ENCODE measurements around the gene LDLRAD4.

LDLRAD4 gene

DNA sequence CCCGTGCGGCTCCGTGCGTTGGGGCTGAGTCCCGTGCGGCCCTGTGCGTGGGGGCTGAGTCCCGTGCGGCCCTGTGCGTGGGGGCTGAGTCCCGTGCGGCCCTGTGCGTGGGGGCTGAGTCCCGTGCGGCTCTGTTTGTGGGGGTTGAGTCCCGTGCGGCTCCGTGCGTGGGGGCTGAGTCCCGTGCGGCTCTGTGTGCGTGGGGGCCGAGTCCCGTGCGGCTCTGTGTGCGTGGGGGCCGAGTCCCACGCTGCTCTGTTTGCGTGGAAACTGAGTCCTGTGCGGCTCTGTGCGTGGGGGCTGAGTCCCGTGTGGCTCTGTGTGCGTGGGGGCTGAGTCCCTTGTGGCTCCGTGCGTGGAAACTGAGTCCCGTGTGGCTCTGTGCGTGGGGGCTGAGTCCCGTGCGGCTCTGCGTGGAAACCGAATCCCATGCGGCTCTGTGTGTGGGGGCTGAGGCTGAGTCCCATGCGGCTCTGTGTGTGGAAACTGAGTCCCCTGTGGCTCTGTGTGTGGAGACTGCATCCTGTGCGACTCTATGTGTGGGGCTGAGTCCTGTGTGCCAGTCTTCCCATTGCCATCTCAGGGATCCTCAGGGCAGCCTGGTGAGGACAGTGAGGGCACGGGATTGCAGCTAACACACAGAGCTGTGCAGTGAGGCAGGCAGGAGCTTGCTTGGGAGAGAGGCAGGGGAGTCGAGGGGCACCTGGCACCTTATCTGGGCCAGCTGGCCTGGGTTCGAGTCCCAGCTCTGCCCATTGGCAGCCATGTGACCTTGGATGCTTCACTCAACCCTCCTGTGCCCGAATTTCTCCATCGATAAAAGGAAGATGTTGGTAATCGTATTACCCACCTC is 44.5 kb downstream of the LDLRAD4 start:
- no peak overlapping the region for H3K4me3 ChIP-seq (replicated peaks; ENCODE audit: insufficient read depth, low read length)
- DNase-seq (ENCODE audit: low read depth in 1 of 2, low spot score in 1 of 2) = no peak
- H3K27me3 ChIP-seq (ENCODE audit: insufficient read depth, poor library complexity, severe bottlenecking) = peaks cover 5% of the 10 kb centered on the region
- no peak overlapping the region for H3K27ac ChIP-seq (replicated peaks)
- no peak for TF ChIP-seq POLR2AphosphoS5 (IDR thresholded peaks at IDR 0.05; ENCODE audit: low read depth)
- TF ChIP-seq SPI1 (IDR thresholded peaks at IDR 0.05; ENCODE audit: borderline replicate concordance, low read depth) = no peak

DNA sequence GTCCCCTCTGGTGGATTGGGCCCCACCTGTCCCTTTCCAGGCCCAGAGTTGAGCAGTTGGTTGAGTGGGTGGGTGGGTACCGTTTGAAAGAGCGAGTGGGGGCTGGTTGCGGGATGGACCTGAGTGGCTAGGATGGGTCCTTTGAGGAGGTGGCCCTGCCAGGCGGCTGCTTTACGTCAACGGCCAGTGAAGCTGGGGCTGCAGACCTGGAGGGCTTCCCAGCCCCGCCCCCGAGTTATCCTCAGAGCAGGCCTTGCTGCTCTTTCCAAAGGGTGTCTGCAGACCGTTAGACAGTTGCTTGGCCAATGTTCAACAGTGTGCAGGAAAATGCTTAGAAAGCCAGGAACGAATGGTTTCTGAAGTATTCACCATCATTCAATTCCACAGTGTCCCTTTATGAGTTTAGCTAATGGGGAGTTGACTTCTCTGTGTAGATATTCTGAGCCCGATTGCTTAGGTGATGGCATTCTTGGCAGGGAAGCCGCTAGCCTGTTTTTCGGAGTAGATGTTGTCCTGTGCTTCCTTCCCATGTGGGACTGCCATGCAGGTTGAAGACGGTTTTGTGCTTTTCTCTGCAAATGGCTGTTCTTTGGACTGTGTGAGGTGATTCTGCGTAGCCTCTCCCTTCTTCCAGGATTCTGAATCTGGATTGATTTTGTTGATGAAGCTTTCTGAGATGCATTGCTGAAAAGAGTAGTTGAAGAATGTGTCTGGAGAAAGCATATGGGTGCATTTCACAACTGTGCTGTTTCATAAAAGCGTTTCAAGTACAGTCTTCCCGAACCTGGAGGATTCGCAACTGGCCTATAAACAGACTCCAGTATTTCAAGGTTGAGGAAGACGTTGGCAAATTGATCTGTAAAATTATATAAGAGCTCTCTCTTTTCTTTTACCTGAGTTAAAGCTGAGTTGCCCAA is 45.8 kb downstream of the LDLRAD4 start:
- no peak for DNase-seq (ENCODE audit: low read depth in 1 of 2, low spot score in 1 of 2)
- TF ChIP-seq, protein P1, sequence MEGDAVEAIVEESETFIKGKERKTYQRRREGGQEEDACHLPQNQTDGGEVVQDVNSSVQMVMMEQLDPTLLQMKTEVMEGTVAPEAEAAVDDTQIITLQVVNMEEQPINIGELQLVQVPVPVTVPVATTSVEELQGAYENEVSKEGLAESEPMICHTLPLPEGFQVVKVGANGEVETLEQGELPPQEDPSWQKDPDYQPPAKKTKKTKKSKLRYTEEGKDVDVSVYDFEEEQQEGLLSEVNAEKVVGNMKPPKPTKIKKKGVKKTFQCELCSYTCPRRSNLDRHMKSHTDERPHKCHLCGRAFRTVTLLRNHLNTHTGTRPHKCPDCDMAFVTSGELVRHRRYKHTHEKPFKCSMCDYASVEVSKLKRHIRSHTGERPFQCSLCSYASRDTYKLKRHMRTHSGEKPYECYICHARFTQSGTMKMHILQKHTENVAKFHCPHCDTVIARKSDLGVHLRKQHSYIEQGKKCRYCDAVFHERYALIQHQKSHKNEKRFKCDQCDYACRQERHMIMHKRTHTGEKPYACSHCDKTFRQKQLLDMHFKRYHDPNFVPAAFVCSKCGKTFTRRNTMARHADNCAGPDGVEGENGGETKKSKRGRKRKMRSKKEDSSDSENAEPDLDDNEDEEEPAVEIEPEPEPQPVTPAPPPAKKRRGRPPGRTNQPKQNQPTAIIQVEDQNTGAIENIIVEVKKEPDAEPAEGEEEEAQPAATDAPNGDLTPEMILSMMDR (IDR thresholded peaks at IDR 0.05; ENCODE audit: insufficient read depth, low read length) = no peak
- no peak for TF ChIP-seq GABPA (IDR thresholded peaks at IDR 0.05; ENCODE audit: low read depth)
- TF ChIP-seq POLR2AphosphoS5 (IDR thresholded peaks at IDR 0.05; ENCODE audit: low read depth) = no peak
- TF ChIP-seq SPI1 (IDR thresholded peaks at IDR 0.05; ENCODE audit: borderline replicate concordance, low read depth) = no peak
- TF ChIP-seq, protein P2, sequence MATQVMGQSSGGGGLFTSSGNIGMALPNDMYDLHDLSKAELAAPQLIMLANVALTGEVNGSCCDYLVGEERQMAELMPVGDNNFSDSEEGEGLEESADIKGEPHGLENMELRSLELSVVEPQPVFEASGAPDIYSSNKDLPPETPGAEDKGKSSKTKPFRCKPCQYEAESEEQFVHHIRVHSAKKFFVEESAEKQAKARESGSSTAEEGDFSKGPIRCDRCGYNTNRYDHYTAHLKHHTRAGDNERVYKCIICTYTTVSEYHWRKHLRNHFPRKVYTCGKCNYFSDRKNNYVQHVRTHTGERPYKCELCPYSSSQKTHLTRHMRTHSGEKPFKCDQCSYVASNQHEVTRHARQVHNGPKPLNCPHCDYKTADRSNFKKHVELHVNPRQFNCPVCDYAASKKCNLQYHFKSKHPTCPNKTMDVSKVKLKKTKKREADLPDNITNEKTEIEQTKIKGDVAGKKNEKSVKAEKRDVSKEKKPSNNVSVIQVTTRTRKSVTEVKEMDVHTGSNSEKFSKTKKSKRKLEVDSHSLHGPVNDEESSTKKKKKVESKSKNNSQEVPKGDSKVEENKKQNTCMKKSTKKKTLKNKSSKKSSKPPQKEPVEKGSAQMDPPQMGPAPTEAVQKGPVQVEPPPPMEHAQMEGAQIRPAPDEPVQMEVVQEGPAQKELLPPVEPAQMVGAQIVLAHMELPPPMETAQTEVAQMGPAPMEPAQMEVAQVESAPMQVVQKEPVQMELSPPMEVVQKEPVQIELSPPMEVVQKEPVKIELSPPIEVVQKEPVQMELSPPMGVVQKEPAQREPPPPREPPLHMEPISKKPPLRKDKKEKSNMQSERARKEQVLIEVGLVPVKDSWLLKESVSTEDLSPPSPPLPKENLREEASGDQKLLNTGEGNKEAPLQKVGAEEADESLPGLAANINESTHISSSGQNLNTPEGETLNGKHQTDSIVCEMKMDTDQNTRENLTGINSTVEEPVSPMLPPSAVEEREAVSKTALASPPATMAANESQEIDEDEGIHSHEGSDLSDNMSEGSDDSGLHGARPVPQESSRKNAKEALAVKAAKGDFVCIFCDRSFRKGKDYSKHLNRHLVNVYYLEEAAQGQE (IDR thresholded peaks at IDR 0.05; ENCODE audit: insufficient replicate concordance, low read depth) = no peak
- H3K27ac ChIP-seq (replicated peaks) = no peak overlapping the region
- H3K4me3 ChIP-seq (replicated peaks; ENCODE audit: insufficient read depth, low read length) = no peak overlapping the region
- peaks cover 12% of the 10 kb centered on the region for H3K27me3 ChIP-seq (ENCODE audit: insufficient read depth, poor library complexity, severe bottlenecking)

DNA sequence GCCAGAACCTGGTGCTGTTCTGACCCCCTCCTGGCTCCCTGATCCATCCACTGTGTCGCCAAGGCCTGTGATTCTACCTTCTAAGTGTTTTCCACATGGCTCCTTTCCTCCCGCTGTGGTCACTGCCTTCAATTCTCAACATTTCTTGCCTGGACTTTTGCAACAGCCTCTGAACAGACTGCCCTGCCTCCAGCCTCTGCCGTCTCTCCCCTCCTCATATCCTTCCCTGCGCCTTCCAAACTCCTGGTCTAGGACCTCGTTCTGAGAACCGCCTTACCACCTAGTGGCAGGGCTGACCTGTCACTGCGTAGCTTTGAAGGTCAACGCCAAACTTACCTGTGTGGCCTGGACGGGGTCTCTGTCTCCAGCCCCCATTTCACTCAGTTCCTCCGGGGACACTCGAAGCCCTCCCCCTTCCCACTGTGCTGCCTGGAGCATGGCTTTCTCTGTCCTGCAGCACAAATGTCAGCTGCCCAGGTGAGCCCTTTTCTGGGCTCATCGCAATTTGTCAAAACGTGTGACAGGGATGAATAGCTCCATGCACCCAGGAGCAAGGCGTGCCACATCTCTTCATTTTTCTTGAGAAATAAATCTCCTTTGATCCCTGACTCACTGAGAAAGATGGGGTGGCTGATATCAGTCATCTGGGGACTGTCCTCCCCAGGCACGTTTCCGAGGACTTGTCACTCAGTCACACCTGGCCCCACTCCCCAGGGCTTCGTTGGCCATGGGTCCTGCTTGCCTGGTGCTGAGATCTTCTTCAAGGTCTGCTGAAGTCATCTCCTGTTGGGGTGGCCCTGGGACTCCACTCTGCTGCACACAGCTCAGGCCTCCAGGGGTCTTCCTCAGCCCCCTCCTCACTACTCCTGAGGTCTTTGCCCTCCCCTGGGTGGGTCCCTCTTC is 46.7 kb downstream of the LDLRAD4 start:
- Histone ChIP-seq H3K27me3 (ENCODE audit: insufficient read depth, poor library complexity, severe bottlenecking) (peaks cover 12% of the 10 kb centered on the region), H3K27ac (replicated peaks) (no peak overlapping the region), H3K4me3 (replicated peaks; ENCODE audit: insufficient read depth, low read length) (no peak overlapping the region)
- no peak for DNase-seq (ENCODE audit: low read depth in 1 of 2, low spot score in 1 of 2)
- TF ChIP-seq SPI1 (IDR thresholded peaks at IDR 0.05; ENCODE audit: borderline replicate concordance, low read depth) = no peak
- TF ChIP-seq, protein P1 (IDR thresholded peaks at IDR 0.05; ENCODE audit: insufficient read depth, low read length) = no peak
- TF ChIP-seq GABPA (IDR thresholded peaks at IDR 0.05; ENCODE audit: low read depth) = no peak
- TF ChIP-seq, protein P2 (IDR thresholded peaks at IDR 0.05; ENCODE audit: insufficient replicate concordance, low read depth) = no peak
- no peak for TF ChIP-seq POLR2AphosphoS5 (IDR thresholded peaks at IDR 0.05; ENCODE audit: low read depth)

Data from HL-60 (cell line).